HL-60/S4 treated with phorbol 12-myristate 13-acetate at 8.2 ng/mL for 4 days and 3 days (cell line): ENCODE results near the gene CSNK1D.

Source experiments
- in situ Hi-C: fragments of 300-500 bp; cut with MboI; formaldehyde crosslinking; loops from 2 replicates; pipeline ENCODE4 v1.15.0; 2022; ENCODE audit warnings: low sequenced_read_pairs

Gene CSNK1D

GRCh38 chr17:82254746-82255145 lies 18.8 kb downstream of the CSNK1D start:
- in situ Hi-C loops, result loop anchor here (25.0 kb wide), 1 partner anchor 158 kb away; the partner anchor contains the start of genes HEXD and OGFOD3

GRCh38 chr17:82254096-82254495 lies 19.4 kb downstream of the CSNK1D start:
- in situ Hi-C loops, result loop anchor here (25.0 kb wide), 1 partner anchor 158 kb away; the partner anchor contains the start of genes HEXD and OGFOD3

GRCh38 chr17:82253179-82253544 lies 20.3 kb downstream of the CSNK1D start:
- in situ Hi-C loops, result loop anchor here (25.0 kb wide), 1 partner anchor 159 kb away; the partner anchor contains the start of genes HEXD and OGFOD3

- in situ Hi-C loops, result loop anchor here (25.0 kb wide), 1 partner anchor 160 kb away; the partner anchor contains the start of genes HEXD and OGFOD3
Measured at GRCh38 chr17:82252511-82253178, 20.9 kb downstream of the CSNK1D start.

DNA sequence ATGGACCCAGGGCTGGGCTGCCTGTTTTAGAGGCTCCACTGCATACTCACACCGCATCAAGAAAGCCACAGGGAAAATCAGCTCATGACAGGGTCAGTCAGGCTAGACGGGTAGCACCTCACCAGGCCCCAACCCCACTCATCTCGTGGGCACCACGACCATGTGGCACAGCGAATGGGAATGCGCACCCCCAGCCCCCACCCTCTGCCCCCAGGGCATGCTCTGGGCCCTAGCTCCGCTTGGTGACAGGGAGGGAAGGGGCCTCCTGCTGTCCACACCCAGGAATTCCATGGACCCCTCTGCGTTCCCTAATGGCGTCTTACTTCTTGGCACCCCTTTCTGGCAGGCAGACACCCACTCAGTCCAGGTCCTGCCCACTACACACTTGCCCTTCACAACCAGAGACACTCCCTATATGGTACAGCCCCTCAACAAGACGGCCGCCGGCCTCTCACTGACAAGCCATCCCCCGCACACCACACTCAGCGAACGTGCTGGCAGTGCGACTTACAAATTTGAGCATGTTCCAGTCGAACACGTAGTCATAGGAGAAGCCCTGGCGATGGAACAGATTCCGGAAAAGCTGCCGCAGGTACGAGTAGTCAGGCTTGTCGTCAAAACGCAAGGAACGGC lies 22.5 kb downstream of the CSNK1D start:
- in situ Hi-C loops, result loop anchor here (25.0 kb wide), 1 partner anchor 161 kb away; the partner anchor contains the start of genes HEXD and OGFOD3

DNA sequence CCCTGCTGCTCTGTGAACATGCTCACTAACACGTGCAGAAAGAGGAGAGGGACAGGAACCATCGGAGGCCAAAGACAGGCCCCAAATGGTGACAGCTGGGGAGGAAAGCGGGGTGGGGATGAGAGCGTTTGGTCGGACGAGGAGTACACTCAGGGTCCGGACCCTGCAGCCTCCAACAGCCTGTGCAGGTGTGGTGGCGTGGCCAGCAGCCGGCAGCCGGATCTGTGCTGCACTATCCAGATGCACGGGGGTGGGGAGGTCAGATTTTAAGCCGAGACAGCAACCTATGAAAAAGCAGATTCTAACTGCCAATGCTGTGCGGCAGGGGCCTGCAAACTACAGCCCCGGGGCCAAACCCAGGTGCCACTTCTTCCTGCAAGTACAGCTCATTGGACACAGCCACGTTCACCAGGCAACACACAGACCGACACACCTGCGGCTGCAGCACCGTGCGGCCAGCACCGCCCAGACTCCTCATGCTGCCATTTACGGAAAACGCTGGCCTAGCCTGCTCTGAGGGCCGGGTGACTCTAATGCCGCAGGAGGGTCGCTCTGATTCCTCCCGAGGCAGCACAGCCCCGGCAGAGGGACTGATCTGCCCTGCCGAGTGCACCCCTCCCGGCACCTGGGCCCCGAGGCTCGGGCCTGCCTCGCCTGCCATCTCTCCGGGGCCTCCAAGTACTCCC lies 23.5 kb downstream of the CSNK1D start:
- in situ Hi-C loops, result loop anchor here (25.0 kb wide), 1 partner anchor 162 kb away; the partner anchor contains the start of genes HEXD and OGFOD3

- in situ Hi-C loops, result no loop called here
Measured at GRCh38 chr17:82248815-82249674, 24.5 kb downstream of the CSNK1D start.

DNA sequence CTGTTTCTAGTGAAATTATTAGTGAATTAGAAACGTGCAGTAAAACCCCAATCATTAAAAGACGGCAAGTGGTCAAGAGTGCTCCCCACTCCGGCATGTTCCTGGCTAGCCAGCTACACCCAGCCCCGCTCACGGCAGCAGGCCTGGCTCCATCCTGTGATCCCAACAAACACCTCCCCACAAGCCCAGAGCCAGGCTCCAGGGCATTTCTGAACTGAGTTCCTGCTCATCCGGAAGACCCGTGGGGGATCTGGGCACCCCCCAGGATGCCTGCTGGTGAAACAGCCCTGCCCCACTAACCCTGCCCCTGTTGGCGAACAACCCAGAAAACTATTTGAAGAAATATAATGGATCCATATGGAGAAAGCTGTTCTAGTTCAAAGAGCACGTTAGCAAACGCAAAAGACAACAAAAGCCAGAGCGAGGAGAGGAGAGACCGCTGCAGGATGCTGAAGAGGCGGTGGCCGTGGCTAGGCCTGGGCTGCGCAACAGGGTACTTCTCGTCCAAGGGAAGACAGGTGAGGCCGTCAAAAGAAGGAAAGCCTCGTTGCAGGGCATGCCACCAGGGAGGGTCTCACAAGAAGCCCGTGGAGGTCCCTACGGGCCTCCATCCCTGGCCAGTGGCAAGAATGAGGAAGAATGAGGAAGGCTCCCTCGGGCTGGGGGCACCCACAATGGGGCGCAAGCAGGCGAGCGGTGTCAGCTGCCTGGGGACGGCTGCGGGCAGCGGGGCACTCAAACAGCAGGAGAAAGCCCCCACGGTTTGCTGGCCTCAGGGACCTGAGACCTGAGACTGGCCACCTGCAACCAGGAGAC lies 25.4 kb downstream of the CSNK1D start:
- in situ Hi-C loops, result no loop called here

GRCh38 chr17:82247182-82247823 lies 26.2 kb downstream of the CSNK1D start:
- in situ Hi-C loops, result no loop called here

- in situ Hi-C loops, result no loop called here
Measured at GRCh38 chr17:82246365-82247181, 26.9 kb downstream of the CSNK1D start.

DNA sequence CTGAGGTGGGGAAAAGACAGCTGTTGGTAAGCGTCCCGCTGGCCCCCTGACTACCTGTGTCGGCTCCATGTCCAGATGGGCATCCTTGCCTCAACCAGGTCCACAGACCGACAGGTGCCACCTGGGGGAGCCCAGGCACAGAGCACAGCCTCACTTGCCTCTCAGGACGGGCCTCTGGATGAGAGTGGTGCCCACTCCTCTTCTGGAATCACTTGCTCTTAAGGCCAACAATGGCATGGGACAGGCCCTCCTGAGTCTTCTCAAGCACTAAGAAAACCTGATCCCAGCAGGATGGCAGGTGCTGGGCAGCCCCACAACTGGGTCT lies 27.5 kb downstream of the CSNK1D start:
- in situ Hi-C loops, result no loop called here

DNA sequence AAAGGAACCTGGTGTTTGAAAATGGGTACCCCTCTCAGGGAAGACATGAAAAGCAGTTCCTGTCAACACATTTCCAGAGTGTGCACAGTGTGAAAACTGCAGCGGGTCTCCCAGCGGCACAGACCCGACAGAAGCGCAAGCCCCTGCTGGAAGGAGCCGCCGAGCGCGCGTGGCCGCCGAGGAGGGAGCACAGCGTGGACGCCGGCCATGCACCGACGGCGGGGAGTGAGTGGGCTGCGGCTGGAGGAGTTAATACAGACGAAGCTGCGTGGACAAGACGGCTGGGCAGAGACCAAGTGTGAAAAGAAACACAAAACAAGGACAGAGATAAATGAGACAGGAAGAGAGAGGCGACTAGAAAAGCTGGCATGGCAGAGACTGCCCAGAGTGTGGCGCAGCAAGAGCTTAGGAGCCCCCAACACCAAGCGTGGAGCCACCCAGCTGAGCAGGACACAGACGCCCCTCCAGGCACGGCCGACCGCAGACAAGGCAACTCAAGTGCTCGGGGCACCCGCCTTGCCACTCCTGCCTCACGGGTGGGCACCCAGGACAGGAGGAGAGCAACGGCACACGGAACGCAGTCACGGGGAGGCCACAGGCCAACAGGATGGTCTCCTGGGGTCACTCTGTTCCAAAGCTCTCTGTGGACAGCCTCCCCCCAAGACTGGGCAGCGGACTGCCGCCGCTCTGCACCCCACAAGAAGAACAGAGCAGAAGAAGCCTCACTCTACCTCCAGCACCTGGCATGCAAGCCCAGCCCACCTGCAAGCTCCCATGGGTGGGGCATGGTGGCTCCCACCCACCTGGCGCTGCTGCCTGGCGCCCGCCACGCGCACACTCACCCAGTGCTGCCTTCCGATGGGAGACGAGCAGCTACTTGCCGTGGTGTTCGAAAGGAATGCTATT lies 28.1 kb downstream of the CSNK1D start:
- in situ Hi-C loops, result no loop called here

GRCh38 chr17:82244413-82245133 lies 28.9 kb downstream of the CSNK1D start:
- in situ Hi-C loops, result no loop called here

DNA sequence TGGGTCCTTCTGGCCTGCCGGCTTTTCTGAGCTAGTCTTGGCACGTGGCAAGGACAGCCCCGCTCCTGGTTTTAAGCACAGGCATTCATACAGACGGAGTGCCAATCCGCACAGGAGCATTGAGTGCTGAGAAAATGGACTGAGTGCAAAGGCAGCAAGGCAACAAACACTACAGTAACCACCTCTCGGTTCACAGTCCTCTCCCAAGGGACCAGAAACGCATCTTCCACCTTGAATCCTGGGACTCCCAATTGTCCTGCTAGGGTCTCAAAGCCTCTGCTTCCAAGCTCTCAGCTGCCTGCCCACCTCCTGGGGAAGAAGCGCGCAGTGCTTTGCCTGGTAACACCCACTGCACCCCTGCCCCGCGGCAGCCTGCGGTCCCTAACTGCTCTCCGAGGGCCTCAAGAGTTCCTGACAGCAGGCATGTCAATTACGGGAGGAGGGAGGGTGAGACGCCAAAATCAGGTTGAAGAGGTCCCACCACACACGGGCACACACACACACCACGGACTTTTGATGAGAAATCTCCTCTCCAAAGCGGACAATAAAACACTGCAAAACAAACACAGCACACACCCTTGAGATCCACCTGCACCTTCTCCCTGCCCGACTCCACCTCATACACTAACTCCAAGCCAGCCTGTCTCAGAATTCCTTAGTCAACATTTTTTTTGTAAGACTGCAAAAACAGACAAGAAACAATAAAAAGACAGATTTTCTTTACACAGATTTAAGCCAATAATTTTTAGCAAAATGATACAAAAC lies 29.7 kb downstream of the CSNK1D start:
- in situ Hi-C loops, result no loop called here

- in situ Hi-C loops, result no loop called here
Measured at GRCh38 chr17:82242977-82243647, 30.4 kb downstream of the CSNK1D start.

GRCh38 chr17:82242698-82242976 lies 30.9 kb downstream of the CSNK1D start:
- in situ Hi-C loops, result no loop called here
